CD4-positive, alpha-beta T cell (primary cell): Measurements from ENCODE around the gene ZSCAN23. TPM values are rescaled to one million over a fixed set of nuclear protein-coding genes. Genes with fewer than 3 reads are reported as not detected.
A peak's percentile ranks its signal among the peaks of the same experiment; 100 is the strongest.

Source experiments
- ATAC-seq: fragments of 200-7000 bp; cut with Tn5 transposase; one replicate; pipeline ENCODE4 v1.10.0; 2022; ENCODE audit warnings: mild to moderate bottlenecking; ENCODE audit not compliant: poor library complexity
- CTCF ChIA-PET: fragments of 350-600 bp; sonication (Branson Sonifier 250); formaldehyde crosslinking; loops from one replicate; lab custom pipeline; 2021; ENCODE audit warnings: antibody characterized with exemption, inconsistent platforms; lab: Charles Lee
- POLR2A ChIA-PET: fragments of 350-600 bp; sonication (Branson Sonifier 250); formaldehyde crosslinking; loops from one replicate; lab custom pipeline; 2021; ENCODE audit warnings: antibody characterized with exemption, inconsistent platforms; lab: Charles Lee
- DNase-seq, 14 experiments: peaks; one replicate each; pipeline ENCODE4 v3.0.0-alpha.2; 2013 to 2020; ENCODE audit warnings: mixed read lengths in 2 of 14
- H3K27ac ChIP-seq, 2 donors: one replicate each; pipeline versions ENCODE4 v1.5.1 to v1.7.0; 2013; ENCODE audit warnings: low read length in 2 of 2, low read depth in 1 of 2, mild to moderate bottlenecking in 1 of 2
- H3K27me3 ChIP-seq, 2 experiments: 1 replicate in 1 of 2; 2 replicates in 1 of 2; pipeline versions ENCODE4 v1.6.1 to v1.7.0; 2013; ENCODE audit warnings: low read length in 2 of 2, control low read depth in 1 of 2, mild to moderate bottlenecking in 1 of 2, moderate library complexity in 1 of 2; ENCODE audit not compliant: insufficient read depth in 2 of 2, control insufficient read depth in 1 of 2
- H3K36me3 ChIP-seq: one replicate; pipeline ENCODE4 v1.6.1; 2013; ENCODE audit warnings: low read length, control low read depth; ENCODE audit not compliant: insufficient read depth
- H3K4me1 ChIP-seq: one replicate; pipeline ENCODE4 v1.6.1; 2013; ENCODE audit warnings: low read length, control low read depth; ENCODE audit not compliant: insufficient read depth
- H3K4me3 ChIP-seq: one replicate; pipeline ENCODE4 v1.5.1; 2013; ENCODE audit warnings: mild to moderate bottlenecking, low read length, moderate library complexity
- H3K9me3 ChIP-seq, 2 experiments: 1 replicate in 1 of 2; 2 replicates in 1 of 2; pipeline versions ENCODE4 v1.6.1 to v1.7.0; 2013; ENCODE audit warnings: low read length in 2 of 2, mild to moderate bottlenecking in 2 of 2, control low read depth in 1 of 2, moderate library complexity in 1 of 2; ENCODE audit not compliant: control insufficient read depth in 1 of 2, insufficient read depth in 1 of 2
- H3K27ac Mint-ChIP-seq: one replicate; pipeline ENCODE4 v1.8.0; 2020; ENCODE audit warnings: mixed read lengths
- H3K27me3 Mint-ChIP-seq: one replicate; pipeline ENCODE4 v1.8.0; 2021; ENCODE audit warnings: mixed read lengths
- H3K36me3 Mint-ChIP-seq: one replicate; pipeline ENCODE4 v1.8.0; 2021; ENCODE audit warnings: low read depth, mixed read lengths
- H3K4me1 Mint-ChIP-seq: one replicate; pipeline ENCODE4 v1.8.0; 2021; ENCODE audit warnings: low read depth, mixed read lengths
- H3K4me3 Mint-ChIP-seq: one replicate; pipeline ENCODE4 v1.8.0; 2020; ENCODE audit warnings: mild to moderate bottlenecking, mixed read lengths
- H3K9me3 Mint-ChIP-seq: one replicate; pipeline ENCODE4 v1.8.0; 2020; ENCODE audit warnings: mixed read lengths
- intact Hi-C, 2 experiments: fragments of 100-400 bp; cut with DNase I in 1 of 2; cut with micrococcal nuclease in 1 of 2; formaldehyde crosslinking; loops; one replicate each; pipeline versions ENCODE4 v1.15.1 to v1.9.0; 2023 to 2025; cut with DNase I, micrococcal nuclease
- total RNA-seq, 174 experiments: library from RNA in 2 of 174; stranded (reverse) in 2 of 174; gene quantifications; one replicate each; pipeline ENCODE4 v1.2.3 and lab custom pipeline; 2021 to 2026
- TF ChIP-seq, protein P1 (sequence below): fragments of 200-600 bp; IDR thresholded peaks from one replicate; pipeline ENCODE4 v1.8.0; 2022; ENCODE audit warnings: antibody characterized with exemption, mild to moderate bottlenecking

Gene ZSCAN23
- total RNA-seq, 2 experiments from 2014 or later = 0.19 to 0.78 TPM

DNA sequence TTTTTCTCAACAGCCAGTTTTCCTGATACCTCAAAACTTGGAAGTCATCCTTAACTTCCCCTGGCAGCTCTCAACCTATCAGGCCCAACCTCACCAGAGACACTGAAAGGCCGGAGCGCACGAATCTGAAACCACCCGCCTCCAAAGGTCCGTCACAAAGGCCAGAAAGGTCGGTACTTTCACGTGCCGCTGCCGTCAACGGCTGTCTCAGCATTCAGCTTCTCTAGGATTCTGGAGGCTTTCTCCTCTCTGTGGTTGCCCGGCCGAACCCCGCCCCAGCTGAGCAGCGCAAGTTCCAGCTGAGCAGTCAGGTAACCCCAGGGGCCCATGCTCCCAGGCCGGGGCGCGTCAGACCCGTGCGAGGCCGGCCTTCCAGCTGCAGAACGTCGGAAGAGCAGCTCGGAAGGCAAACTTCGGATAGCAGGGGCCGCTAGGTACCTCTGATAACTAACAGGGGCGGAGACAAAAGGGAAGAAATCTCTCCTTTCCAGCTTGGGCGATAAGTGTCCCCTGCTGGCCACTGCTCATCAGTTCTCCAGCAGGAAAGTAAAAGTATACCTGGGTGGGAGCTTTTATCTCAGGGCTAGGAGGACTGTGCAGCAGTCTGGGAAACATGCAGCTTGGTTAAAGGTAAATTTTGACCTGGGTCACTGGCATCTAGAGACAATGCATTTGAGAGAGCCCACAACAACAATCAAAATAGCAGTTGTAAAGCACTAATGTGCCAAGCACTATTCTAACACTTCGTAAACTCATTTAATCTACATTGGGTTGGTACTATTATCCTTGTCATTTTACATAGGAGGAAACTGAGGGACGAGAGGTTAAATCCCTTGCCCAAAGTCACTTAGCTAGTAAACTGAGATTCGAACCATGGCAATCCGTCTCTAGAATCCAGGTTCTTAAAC is 59.8 kb downstream of the ZSCAN23 start:
- POLR2A ChIA-PET = interaction anchor here (0.6 to 1.6 kb wide), 7 partner anchors 16 to 1789 kb away, joined by 3 to 4 read pairs (median 3); partner anchors contain the start of gene ZSCAN12
- H3K27ac ChIP-seq = peak overlapping the region in 1 of 2 donors; percentile 12
- ATAC-seq = peak; percentile 54

More for the DNA sequence above, 59.8 kb downstream of the ZSCAN23 start:
- Histone ChIP-seq H3K4me3 (peak overlapping the region; percentile 39), H3K4me1 (peaks cover 6% of the 10 kb centered on the region), H3K9me3 (peaks cover 0 to 9% of the 10 kb centered on the region in 2 experiments), H3K27me3 (no peaks in the 10 kb centered on the region), H3K36me3 (peaks cover 26% of the 10 kb centered on the region)
- Mint-ChIP-seq H3K4me1 (peaks cover 17% of the 10 kb centered on the region), H3K27ac (no peak overlapping the region), H3K4me3 (peak overlapping the region; percentile 79), H3K27me3 (no peaks in the 10 kb centered on the region), H3K36me3 (peaks cover 84% of the 10 kb centered on the region), H3K9me3 (no peaks in the 10 kb centered on the region)
- intact Hi-C loops = no loop called here
- CTCF ChIA-PET = interaction anchor here (0.5 to 1.3 kb wide), 6 partner anchors 12 to 1256 kb away, joined by 3 to 5 read pairs (median 3); partner anchors contain the start of gene ZKSCAN8
- DNase-seq = peak in 10 of 14 experiments; percentile 2 to 69 (median 28)
- TF ChIP-seq, protein P1, sequence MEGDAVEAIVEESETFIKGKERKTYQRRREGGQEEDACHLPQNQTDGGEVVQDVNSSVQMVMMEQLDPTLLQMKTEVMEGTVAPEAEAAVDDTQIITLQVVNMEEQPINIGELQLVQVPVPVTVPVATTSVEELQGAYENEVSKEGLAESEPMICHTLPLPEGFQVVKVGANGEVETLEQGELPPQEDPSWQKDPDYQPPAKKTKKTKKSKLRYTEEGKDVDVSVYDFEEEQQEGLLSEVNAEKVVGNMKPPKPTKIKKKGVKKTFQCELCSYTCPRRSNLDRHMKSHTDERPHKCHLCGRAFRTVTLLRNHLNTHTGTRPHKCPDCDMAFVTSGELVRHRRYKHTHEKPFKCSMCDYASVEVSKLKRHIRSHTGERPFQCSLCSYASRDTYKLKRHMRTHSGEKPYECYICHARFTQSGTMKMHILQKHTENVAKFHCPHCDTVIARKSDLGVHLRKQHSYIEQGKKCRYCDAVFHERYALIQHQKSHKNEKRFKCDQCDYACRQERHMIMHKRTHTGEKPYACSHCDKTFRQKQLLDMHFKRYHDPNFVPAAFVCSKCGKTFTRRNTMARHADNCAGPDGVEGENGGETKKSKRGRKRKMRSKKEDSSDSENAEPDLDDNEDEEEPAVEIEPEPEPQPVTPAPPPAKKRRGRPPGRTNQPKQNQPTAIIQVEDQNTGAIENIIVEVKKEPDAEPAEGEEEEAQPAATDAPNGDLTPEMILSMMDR = no peak

Other genes starting within 250 kb of the ZSCAN23 start
- gene ZSCAN9, start 218.2 kb downstream of the ZSCAN23 start, total RNA-seq = under 1 TPM; 0.85 to 0.89 TPM
- 1 to 10 TPM in 1 of 2 experiments, under 1 TPM in 1; 0.84 to 1.6 TPM for gene ZKSCAN4, start 191.2 kb downstream of the ZSCAN23 start, total RNA-seq
- gene NKAPL, start 184.2 kb downstream of the ZSCAN23 start, total RNA-seq = not detected
- gene ZSCAN26, start 176.3 kb downstream of the ZSCAN23 start, total RNA-seq = 1 to 10 TPM; 6.2 to 8.0 TPM
- gene PGBD1, start 161.9 kb downstream of the ZSCAN23 start, total RNA-seq = 1 to 10 TPM; 1.3 to 1.4 TPM
- gene ZSCAN31, start 107.3 kb downstream of the ZSCAN23 start, total RNA-seq = 1 to 10 TPM in 1 of 2 experiments, under 1 TPM in 1; 0.88 to 1.1 TPM
- gene ZKSCAN3, start 93.5 kb downstream of the ZSCAN23 start, total RNA-seq = under 1 TPM; 0.88 to 0.89 TPM
- gene ZSCAN12, start 43.7 kb downstream of the ZSCAN23 start, total RNA-seq = 1 to 10 TPM; 2.0 to 2.3 TPM
- not detected for gene GPX6, start 72.3 kb upstream of the ZSCAN23 start, total RNA-seq
- gene GPX5, start 82.4 kb upstream of the ZSCAN23 start, total RNA-seq = not detected